ENCODE measurements around the gene KNTC1. TPM values are rescaled to one million over a fixed set of nuclear protein-coding genes. Genes with fewer than 3 reads are reported as not detected.
"Not testable (repeated sequence)": the region's sequence is repeated elsewhere in the genome, so short reads cannot be mapped to it uniquely, and the experiment has no call there.

The KNTC1 gene
- total RNA-seq, 1 donor from 2014 or later = 34.0 TPM

DNA sequence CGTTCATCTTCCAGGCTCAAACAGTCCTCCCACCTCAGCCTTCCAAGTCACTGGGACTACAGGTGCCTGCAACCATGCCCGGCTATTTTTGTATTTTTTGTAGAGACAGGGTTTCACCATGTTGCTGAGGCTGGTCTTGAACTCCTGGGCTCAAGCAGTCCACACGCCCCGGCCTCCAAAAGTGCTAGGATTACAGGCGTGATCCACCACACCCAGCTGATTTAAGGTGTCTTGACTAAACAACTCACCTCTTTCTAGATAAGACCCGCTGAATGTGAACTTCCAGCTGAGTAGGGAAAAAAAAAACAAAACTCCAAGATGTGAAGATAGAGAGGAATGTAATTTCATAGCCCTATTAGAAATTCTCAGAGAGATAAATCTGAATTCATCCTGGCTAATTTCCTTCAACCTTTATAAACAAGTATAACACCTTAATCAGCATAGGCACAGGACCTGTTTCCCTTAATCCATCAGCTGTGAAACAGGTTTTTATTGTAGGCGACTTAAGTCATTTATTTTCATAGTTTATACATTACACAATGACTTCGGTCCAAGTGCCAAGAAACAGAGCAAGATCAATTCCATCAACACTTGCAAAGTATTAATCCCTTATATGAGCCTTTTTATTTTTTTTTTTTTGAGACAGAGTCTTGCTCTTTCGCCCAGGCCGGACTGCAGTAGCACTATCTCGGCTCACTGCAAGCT, 124.6 kb downstream of the KNTC1 start:
- Mint-ChIP-seq H3K4me1 (ENCODE audit: low read depth, unreplicated experiment) (no peaks in the 10 kb centered on the region), H3K9me3 (ENCODE audit: unreplicated experiment) (no peaks in the 10 kb centered on the region), H3K27me3 (ENCODE audit: unreplicated experiment) (no peaks in the 10 kb centered on the region), H3K27ac (ENCODE audit: unreplicated experiment) (no peak overlapping the region), H3K36me3 (ENCODE audit: unreplicated experiment) (no peaks in the 10 kb centered on the region), H3K4me3 (ENCODE audit: unreplicated experiment) (no peak overlapping the region)
- DNase-seq = no peak
- TF ChIP-seq, protein P1, sequence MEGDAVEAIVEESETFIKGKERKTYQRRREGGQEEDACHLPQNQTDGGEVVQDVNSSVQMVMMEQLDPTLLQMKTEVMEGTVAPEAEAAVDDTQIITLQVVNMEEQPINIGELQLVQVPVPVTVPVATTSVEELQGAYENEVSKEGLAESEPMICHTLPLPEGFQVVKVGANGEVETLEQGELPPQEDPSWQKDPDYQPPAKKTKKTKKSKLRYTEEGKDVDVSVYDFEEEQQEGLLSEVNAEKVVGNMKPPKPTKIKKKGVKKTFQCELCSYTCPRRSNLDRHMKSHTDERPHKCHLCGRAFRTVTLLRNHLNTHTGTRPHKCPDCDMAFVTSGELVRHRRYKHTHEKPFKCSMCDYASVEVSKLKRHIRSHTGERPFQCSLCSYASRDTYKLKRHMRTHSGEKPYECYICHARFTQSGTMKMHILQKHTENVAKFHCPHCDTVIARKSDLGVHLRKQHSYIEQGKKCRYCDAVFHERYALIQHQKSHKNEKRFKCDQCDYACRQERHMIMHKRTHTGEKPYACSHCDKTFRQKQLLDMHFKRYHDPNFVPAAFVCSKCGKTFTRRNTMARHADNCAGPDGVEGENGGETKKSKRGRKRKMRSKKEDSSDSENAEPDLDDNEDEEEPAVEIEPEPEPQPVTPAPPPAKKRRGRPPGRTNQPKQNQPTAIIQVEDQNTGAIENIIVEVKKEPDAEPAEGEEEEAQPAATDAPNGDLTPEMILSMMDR (IDR thresholded peaks at IDR 0.05; ENCODE audit: partially characterized antibody, unreplicated experiment) = no peak

DNA sequence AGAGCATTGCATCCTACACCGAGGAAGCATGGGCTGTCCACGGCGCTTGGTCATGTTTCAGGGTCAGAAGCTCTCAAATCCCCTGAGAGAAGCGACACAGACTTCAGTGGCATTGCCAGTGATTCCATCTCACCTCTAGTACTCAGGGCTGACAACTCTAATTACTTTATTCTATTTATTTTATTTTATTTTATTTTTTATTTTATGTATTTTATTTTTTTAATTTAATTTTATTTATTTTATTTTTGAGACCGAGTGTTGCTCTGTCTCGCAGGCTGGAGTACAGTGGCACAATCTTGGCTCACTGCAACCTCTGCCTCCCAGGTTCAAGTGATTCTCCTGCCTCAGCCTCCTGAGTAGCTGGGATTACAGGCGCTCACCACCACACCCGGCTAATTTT, 126.2 kb downstream of the KNTC1 start:
- H3K27ac Mint-ChIP-seq (ENCODE audit: unreplicated experiment); H3K4me1 Mint-ChIP-seq (ENCODE audit: low read depth, unreplicated experiment); H3K4me3 Mint-ChIP-seq (ENCODE audit: unreplicated experiment); H3K9me3 Mint-ChIP-seq (ENCODE audit: unreplicated experiment); DNase-seq; H3K27me3 Mint-ChIP-seq (ENCODE audit: unreplicated experiment); H3K36me3 Mint-ChIP-seq (ENCODE audit: unreplicated experiment): not testable (repeated sequence)

- TF ChIP-seq, protein P1 (IDR thresholded peaks at IDR 0.05; ENCODE audit: partially characterized antibody, unreplicated experiment) = no peak
- H3K27ac Mint-ChIP-seq (ENCODE audit: unreplicated experiment) = no peak overlapping the region
- no peaks in the 10 kb centered on the region for H3K9me3 Mint-ChIP-seq (ENCODE audit: unreplicated experiment)
- H3K36me3 Mint-ChIP-seq (ENCODE audit: unreplicated experiment) = no peaks in the 10 kb centered on the region
- no peaks in the 10 kb centered on the region for H3K27me3 Mint-ChIP-seq (ENCODE audit: unreplicated experiment)
- H3K4me3 Mint-ChIP-seq (ENCODE audit: unreplicated experiment) = no peak overlapping the region
- no peak for DNase-seq
- H3K4me1 Mint-ChIP-seq (ENCODE audit: low read depth, unreplicated experiment) = no peaks in the 10 kb centered on the region
Measured at GRCh38 chr12:122656298-122656697, 129.2 kb downstream of the KNTC1 start.

DNA sequence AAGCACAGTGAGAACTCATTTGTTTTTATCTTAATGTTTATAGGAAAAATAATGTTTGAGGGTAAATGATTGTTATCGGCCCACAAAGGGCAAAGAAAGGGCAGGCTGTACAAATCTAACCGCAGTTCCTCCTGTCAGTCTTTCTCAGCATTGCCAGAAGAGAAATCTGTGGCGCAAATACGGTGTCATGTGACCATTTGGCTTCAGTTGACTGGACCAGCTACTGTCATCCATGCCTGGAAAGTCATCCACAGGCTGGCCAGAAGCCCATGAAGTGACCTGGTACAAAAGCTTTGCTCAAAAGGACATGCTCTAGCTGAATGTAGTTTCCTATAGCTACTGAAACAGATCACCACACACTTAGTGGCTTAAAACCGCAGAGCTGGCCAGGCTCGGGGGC, 132.5 kb downstream of the KNTC1 start:
- Mint-ChIP-seq H3K36me3 (ENCODE audit: unreplicated experiment) (no peaks in the 10 kb centered on the region), H3K4me1 (ENCODE audit: low read depth, unreplicated experiment) (no peaks in the 10 kb centered on the region), H3K4me3 (ENCODE audit: unreplicated experiment) (no peak overlapping the region), H3K27me3 (ENCODE audit: unreplicated experiment) (no peaks in the 10 kb centered on the region), H3K27ac (ENCODE audit: unreplicated experiment) (no peak overlapping the region), H3K9me3 (ENCODE audit: unreplicated experiment) (no peaks in the 10 kb centered on the region)
- TF ChIP-seq, protein P1 (IDR thresholded peaks at IDR 0.05; ENCODE audit: partially characterized antibody, unreplicated experiment) = no peak
- no peak for DNase-seq

DNA sequence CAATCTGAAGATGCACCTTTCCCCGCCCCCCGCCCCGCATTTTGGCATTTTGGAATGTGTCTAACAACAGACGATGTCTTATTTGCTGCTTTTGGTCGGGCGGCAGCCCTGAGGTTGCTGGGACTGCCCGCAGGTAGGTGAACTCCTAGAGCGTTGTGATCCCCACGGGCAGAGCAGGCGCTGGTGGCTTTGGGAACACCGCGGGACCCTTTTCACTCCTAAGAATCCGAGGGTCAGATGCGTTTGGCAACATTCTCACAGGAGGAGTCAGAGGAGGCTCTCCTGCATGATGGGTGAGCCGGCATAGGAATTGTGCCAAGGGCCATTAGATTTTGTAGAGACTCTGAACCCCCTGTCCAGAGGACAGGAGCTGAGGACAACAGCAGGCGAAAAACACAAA, 134.2 kb downstream of the KNTC1 start:
- Mint-ChIP-seq H3K27me3 (ENCODE audit: unreplicated experiment) (no peaks in the 10 kb centered on the region), H3K36me3 (ENCODE audit: unreplicated experiment) (no peaks in the 10 kb centered on the region), H3K4me1 (ENCODE audit: low read depth, unreplicated experiment) (no peaks in the 10 kb centered on the region), H3K27ac (ENCODE audit: unreplicated experiment) (no peak overlapping the region), H3K4me3 (ENCODE audit: unreplicated experiment) (no peak overlapping the region), H3K9me3 (ENCODE audit: unreplicated experiment) (no peaks in the 10 kb centered on the region)
- TF ChIP-seq, protein P1 (IDR thresholded peaks at IDR 0.05; ENCODE audit: partially characterized antibody, unreplicated experiment) = no peak
- no peak for DNase-seq

Data from glutamatergic neuron (in vitro differentiated cells).